ENCODE data around the gene FAM13C. TPM values are rescaled to one million over a fixed set of nuclear protein-coding genes. Genes with fewer than 3 reads are reported as not detected.
"Not testable (repeated sequence)": the region's sequence is repeated elsewhere in the genome, so short reads cannot be mapped to it uniquely, and the experiment has no call there.

FAM13C gene
- total RNA-seq, 4 donors from 2014 or later = 6.0 to 21.8 (median 10.5) TPM

DNA sequence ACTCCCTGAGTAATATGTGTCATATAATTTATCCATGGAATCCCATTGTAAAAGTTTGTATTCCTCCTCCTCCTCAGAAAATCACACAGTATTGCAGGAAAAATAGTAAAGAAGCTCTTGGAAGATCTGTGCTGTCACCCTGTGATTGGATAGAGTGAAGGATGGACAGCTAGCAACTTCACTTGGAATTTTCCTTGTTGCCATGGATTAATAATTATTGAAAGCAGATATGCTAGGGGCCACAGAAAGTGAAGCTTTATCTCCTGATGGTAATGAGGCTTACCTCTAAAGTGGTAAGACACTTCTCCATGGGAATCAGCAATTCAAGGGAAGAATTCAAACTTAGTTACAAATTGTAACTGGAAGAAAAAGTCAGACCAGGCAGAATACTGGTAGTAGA lies 137.1 kb downstream of the FAM13C start:
- no peak overlapping the region for H3K27ac ChIP-seq
- H3K4me3 ChIP-seq = no peak overlapping the region
- no peaks in the 10 kb centered on the region for H3K9me3 ChIP-seq
- TF ChIP-seq EP300 (IDR thresholded peaks at IDR 0.05) = no peak
- no peaks in the 10 kb centered on the region for H3K27me3 ChIP-seq
- no peaks in the 10 kb centered on the region for H3K4me1 ChIP-seq
- no peaks in the 10 kb centered on the region for H3K36me3 ChIP-seq
- DNase-seq (ENCODE audit: low spot score in 2 of 2) = no peak

DNA sequence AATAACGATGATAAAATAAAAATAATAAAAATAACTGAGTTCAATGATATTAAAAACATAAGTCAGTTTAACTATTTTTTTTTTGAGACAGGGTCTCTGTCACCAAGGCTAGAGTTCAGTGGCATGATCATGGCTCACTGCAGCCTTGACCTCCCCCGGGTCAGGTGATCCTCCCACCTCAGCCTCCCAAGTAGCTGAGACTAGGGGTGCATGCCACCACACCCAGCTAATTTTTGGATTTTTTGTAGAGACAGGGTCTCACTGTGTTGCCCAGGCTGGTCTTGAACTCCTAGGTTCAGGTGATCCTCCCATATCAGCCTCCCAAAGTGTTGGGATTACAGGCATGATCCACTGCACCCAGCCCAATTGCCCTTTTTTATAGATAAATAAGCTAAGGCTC lies 138.8 kb downstream of the FAM13C start:
- H3K4me3 ChIP-seq; H3K9me3 ChIP-seq; H3K36me3 ChIP-seq; H3K4me1 ChIP-seq; H3K27ac ChIP-seq; DNase-seq (ENCODE audit: low spot score in 2 of 2); H3K27me3 ChIP-seq: not testable (repeated sequence)
- 93% methylated on average over 2 of the region's 2 CpGs for WGBS

DNA sequence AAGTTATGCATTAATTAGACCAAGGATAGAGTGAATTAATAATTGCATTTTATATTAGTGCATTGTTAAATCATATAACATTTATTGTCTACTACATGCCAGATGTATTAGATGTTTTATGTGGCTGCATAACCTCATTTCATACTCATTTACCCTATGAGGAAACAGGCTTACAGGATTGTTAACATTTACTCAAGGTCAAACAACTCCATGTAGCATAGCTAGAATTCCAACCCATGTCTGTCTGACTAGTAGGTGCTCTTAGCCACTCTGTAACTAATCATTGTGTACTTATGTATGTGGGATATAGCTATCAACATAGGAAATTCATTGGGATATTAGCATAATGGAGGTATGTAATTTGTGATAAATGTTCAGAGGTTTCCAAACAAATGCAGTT lies 139.6 kb downstream of the FAM13C start:
- Histone ChIP-seq H3K27ac (no peak overlapping the region), H3K4me1 (no peaks in the 10 kb centered on the region), H3K9me3 (no peaks in the 10 kb centered on the region), H3K4me3 (no peak overlapping the region), H3K36me3 (no peaks in the 10 kb centered on the region), H3K27me3 (no peaks in the 10 kb centered on the region)
- TF ChIP-seq POLR2A (IDR thresholded peaks at IDR 0.05) (no peak), EP300 (IDR thresholded peaks at IDR 0.05) (no peak), POLR2AphosphoS5 (IDR thresholded peaks at IDR 0.05) (no peak)
- TF ChIP-seq, protein P1, sequence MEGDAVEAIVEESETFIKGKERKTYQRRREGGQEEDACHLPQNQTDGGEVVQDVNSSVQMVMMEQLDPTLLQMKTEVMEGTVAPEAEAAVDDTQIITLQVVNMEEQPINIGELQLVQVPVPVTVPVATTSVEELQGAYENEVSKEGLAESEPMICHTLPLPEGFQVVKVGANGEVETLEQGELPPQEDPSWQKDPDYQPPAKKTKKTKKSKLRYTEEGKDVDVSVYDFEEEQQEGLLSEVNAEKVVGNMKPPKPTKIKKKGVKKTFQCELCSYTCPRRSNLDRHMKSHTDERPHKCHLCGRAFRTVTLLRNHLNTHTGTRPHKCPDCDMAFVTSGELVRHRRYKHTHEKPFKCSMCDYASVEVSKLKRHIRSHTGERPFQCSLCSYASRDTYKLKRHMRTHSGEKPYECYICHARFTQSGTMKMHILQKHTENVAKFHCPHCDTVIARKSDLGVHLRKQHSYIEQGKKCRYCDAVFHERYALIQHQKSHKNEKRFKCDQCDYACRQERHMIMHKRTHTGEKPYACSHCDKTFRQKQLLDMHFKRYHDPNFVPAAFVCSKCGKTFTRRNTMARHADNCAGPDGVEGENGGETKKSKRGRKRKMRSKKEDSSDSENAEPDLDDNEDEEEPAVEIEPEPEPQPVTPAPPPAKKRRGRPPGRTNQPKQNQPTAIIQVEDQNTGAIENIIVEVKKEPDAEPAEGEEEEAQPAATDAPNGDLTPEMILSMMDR (IDR thresholded peaks at IDR 0.05) = no peak
- no peak for DNase-seq (ENCODE audit: low spot score in 2 of 2)

DNA sequence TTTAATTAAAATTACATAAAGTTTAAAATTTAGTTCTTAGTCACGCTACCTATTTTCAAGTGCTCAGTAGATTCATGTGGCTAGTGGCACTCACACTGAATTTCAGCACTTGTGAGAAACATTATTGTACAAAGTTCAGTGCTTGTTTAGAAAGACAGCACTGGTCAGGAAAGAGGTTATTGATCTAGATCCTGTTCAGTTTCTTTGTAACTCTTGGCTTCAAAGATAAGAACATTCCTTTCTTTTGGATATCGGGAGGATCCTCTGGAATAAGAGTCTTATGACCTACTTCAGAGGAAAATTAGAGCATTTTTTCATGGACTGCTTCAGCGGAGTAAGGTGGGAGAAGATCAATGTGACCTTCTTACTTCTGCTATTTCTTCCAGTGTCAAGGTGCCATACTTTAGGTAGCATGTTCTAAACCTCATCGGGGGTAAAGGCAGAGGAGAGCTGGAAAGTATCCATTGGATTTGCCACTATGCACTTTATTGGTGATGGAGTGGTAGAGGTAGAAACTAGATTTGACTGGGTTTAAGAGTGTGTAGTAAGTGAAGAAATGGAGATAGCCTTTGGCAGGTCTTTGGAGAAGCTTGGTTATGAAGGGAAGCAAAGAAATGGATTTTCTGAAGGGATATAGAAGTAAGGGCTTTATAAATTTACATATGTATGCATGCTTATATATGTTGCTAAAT lies 146.0 kb downstream of the FAM13C start:
- TF ChIP-seq POLR2AphosphoS5 (IDR thresholded peaks at IDR 0.05) = no peak
- no peak for TF ChIP-seq EP300 (IDR thresholded peaks at IDR 0.05)
- TF ChIP-seq, protein P1 (IDR thresholded peaks at IDR 0.05) = no peak
- TF ChIP-seq POLR2A (IDR thresholded peaks at IDR 0.05) = no peak
- WGBS = 62% methylated on average over 4 of the region's 4 CpGs

DNA sequence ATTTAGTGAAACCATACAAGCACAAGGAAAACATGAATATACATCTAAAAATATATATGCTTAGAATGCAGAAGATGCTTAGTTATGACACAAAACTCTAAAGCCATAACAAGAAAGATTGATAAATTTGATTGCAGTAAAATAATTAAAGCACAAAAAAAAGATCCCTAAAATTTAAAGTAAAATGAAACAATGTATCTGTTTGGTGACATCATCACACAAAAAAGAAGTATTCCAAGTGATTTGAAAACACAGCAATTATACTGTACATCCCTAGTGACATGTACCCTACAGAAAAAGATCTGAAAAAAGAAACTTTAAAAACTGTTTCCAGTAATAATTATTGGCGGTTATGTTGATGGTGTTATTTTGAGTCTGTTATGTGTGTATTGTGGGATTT lies 148.2 kb downstream of the FAM13C start:
- no peak for DNase-seq (ENCODE audit: low spot score in 2 of 2)
- Histone ChIP-seq H3K4me3 (no peak overlapping the region), H3K4me1 (no peaks in the 10 kb centered on the region), H3K27me3 (no peaks in the 10 kb centered on the region), H3K36me3 (no peaks in the 10 kb centered on the region), H3K27ac (no peak overlapping the region), H3K9me3 (no peaks in the 10 kb centered on the region)
- TF ChIP-seq, protein P1 (IDR thresholded peaks at IDR 0.05) = no peak
- TF ChIP-seq POLR2AphosphoS5 (IDR thresholded peaks at IDR 0.05) (no peak), POLR2A (IDR thresholded peaks at IDR 0.05) (no peak), EP300 (IDR thresholded peaks at IDR 0.05) (no peak)
- WGBS = 92% methylated on average over 1 of the region's 1 CpG

More for the DNA sequence above, 146.0 kb downstream of the FAM13C start:
- H3K9me3 ChIP-seq = no peaks in the 10 kb centered on the region
- H3K27me3 ChIP-seq = no peaks in the 10 kb centered on the region
- no peak for DNase-seq (ENCODE audit: low spot score in 2 of 2)
- no peaks in the 10 kb centered on the region for H3K36me3 ChIP-seq
- H3K4me3 ChIP-seq = no peak overlapping the region
- no peak overlapping the region for H3K27ac ChIP-seq
- no peaks in the 10 kb centered on the region for H3K4me1 ChIP-seq

DNA sequence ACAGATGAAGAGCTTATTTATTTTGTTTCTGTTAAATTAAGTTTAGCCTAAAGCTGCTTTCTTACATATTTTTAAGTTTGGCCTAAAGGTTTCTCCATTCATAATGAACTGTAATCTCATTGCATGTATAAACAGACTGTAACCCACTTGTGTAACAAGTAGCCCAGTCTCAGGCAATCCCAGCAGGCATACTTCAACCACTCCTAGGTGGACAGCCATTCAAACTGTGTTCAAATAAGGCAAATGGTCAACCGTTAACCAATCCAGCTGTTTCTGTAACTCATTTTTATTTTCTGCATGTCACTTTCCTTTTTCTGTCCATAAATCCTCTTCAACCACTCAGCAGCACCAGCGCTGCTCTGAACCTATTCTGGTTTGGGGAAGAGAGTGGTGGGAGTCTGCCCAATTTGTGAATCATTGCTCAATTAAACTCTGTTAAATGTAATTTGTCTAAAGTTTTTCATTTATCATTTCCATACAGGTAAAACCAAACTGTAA lies 150.0 kb downstream of the FAM13C start:
- no peak overlapping the region for H3K4me3 ChIP-seq
- no peak overlapping the region for H3K27ac ChIP-seq
- WGBS = 73% methylated on average over 2 of the region's 2 CpGs
- TF ChIP-seq POLR2A (IDR thresholded peaks at IDR 0.05) = no peak
- TF ChIP-seq POLR2AphosphoS5 (IDR thresholded peaks at IDR 0.05) = no peak
- TF ChIP-seq, protein P1 (IDR thresholded peaks at IDR 0.05) = no peak
- no peak for TF ChIP-seq EP300 (IDR thresholded peaks at IDR 0.05)
- H3K4me1 ChIP-seq = no peaks in the 10 kb centered on the region
- no peaks in the 10 kb centered on the region for H3K9me3 ChIP-seq
- H3K27me3 ChIP-seq = no peaks in the 10 kb centered on the region
- H3K36me3 ChIP-seq = no peaks in the 10 kb centered on the region
- DNase-seq (ENCODE audit: low spot score in 2 of 2) = no peak
